SHP77 (cell line): ENCODE measurements around the gene PLEKHG5.

Source experiments
- DNase-seq, 2 experiments: peaks; one replicate each; lab custom pipeline; 2025; lab: John Stamatoyannopoulos, UW

PLEKHG5 gene

GRCh38 chr1:6426277-6426971, 65.0 kb downstream of the PLEKHG5 start:
- no peak for DNase-seq

GRCh38 chr1:6425658-6426057, 65.8 kb downstream of the PLEKHG5 start:
- DNase-seq = no peak

GRCh38 chr1:6424619-6425593, 66.6 kb downstream of the PLEKHG5 start, which contains the start of gene ESPN:
Gene ESPN (plus strand): TSS chr1:6424776. CDS start chr1:6424956, 180 bp downstream.
- no peak for DNase-seq

DNA sequence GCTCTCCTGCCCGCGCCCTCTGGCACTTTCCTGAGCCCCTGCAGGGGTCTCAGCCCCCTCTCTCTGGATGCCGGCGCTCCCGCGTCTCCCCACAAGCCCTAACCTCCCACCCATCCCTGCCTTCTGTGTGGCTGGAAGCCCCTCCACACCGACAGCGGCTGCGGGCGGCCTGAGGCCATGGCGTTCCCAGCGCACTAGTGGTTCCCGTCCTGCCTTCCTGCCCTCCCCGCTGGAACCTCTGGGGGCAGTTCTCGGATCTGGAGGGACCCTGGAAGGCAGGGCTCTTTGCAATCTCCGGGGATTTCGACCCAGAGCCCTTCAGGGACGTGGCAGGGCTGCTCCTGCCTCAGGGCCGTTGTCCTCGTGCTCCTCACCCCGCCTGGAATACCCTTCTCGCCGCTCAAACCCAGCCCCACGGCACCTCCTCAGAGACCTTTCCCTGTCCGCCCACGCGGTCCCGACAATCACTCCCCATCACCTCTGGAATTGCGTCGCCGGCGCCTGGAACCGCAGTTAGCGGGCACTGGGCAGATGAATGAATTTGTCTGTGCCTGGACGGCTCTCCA, 67.4 kb downstream of the PLEKHG5 start:
- DNase-seq = no peak

DNA sequence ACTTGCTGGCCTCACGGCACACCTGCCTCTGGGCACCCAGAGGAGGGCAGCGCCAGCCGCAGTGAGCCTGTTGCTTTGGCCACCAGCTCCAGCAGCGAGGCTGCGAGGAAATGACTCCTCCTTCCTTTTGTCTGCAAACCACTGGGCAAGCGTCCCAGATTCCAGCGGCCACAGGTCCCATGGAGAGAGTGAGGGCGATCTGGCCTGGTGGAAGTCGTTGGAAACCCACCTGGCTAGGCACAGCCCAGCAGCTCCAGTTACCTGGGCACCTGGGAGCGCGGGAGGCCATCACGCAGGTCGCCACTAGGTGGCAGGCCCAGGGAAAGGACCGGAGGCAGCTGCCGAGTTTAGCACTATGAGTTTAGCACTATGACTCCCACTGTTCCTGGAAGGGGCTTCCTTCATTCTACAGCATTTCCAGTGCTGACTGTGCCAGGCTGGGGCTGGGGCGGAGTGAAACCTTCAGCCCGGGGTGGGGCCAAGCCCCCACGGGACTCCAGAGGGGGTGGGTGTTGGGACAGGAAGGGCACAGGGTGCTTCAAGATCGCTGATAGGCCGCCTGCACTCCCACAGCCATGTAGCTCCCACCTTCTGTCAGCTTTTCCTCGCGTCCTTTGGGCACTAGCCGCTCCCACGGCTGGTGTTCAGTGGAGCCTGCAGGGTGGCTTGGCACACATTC, 68.0 kb downstream of the PLEKHG5 start:
- peak in 1 of 2 experiments; percentile 28 for DNase-seq

DNA sequence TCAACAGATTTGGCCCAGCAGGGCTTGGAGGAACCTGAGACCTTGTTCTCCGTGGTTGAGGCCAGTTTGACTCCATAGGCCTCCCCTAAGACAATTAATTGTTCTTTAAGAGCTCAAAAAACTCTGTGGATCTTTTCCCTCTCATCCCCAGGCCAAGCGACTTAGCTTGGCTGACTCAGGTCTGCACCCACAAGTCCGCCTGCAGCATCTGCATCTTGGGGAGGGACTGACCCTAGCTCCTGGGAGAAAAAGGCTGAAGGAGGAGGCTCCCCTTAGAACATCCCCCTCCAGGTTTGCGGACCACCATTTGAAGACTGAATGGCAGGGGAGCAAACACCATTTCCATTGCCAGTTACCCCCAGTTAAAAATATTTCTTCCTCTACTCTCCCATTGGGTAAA, 70.2 kb downstream of the PLEKHG5 start:
- no peak for DNase-seq

DNA sequence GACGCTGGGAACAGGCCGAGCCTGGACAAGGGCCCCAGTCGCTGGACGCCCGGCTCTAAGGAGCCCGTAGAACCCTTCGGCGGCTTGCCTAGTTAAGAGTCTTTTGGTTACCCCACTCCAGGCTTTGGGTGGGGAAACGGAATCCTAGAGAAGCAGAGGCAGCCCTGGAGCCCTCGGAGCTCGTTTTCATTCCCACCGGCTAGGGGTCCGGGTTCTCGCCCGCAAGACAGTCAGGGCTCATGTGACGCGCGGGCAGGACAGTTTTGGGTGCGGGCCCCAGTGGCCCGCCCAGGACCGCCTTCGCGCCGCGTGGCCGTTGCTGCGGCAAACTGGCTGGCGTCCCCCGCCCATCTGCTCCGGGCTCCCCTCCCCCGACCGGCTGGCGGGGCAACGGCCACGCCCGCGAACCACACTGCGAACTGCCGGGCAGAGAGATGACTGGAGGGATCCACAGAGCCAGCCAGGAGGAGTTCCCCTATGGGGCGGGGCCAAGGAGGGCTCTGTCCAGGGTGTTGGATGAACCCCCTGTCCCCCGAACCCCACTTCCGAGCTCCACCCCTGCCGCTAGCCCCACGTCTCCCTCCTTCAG, 70.9 kb downstream of the PLEKHG5 start:
- no peak for DNase-seq

GRCh38 chr1:6419804-6420453, 71.5 kb downstream of the PLEKHG5 start, which contains the start of gene HES2:
Gene HES2 (minus strand): TSS chr1:6419919. CDS start chr1:6419820, 99 bp downstream.
- no peak for DNase-seq

GRCh38 chr1:6419397-6419803, 72.1 kb downstream of the PLEKHG5 start:
- DNase-seq = no peak

DNA sequence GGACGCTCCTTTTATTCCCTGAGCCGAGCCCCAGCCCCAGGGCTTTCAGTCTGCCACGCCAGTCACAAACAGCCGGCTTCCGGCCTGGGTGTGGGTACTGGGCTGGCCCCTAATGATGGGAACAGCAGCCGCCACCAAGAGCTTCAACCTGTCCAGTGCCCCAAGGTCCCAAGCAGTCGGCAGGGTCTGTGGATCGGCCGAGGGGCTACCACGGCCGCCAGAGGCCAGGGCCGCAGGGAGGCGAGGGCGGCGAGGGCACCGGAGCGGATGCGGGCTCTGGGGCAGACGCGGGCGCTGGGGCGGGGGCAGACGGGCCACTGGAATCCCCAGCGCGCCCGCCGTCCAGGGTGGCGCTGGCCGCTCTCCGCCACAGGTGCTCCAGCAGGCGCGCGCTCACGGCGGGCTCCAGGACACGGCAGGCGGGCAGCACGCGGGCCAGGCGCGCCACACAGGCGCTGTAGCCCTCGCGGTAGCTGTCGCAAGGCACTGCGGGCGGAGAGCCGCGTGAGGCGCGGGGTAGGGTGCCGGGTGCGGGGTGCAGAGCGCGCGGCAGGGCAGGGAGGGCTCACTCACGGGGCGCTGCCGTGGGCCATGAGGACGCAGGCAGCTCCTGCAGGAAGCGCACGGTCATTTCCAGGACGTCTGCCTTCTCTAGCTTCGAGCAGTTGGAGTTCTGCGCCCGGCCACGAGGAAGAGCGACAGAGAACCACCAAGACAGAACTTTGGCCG, 72.6 kb downstream of the PLEKHG5 start:
- DNase-seq = no peak

- DNase-seq = no peak
These were observed 73.4 kb downstream of the PLEKHG5 start for GRCh38 chr1:6417961-6418667.
